ENCODE measurements around the gene SIPA1L3. TPM values are rescaled to one million over a fixed set of nuclear protein-coding genes. Genes with fewer than 3 reads are reported as not detected.

The SIPA1L3 gene
- total RNA-seq, 1 experiment from 2014 or later, result 8.1 TPM

DNA sequence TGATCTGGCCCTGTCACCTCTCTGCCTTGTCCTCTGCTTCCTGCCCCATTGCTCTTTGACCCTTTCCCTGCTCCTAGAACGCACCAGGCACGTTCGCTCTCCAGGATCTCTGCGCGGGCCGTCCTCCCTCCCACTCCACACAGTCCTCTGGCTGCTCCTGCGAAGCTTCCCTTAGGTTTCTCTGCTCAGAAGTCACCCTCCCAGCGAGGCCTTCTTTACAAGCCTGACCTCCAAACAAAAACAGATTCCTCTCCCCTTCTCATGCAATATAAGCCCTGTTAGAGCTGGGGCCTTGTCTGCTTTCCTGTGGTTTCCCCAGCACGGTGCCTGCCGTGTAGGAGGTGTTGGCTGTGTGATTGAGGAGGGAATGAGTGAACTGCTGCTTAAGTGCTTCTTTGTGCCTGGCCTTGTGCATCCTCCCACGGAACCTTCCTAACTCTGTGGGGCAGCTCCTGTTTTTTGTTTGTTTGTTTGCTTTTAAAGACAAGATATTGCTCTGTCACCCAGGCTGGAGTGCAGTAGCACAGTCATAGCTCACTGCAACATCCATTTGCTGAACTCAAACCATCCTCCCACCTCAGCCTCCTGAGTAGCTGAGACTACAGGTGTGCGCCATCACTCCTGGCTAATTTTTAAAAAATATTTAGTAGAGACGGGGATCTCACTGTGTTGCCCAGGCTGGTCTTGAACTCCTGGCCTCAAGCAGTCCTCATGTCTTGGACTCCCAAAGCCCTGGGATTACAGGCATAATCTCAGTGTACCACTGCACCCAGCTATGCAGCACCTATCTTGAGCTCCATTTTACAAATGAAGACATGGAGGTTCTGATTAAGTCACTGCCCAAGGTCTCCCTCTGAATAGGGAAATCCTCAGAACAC is 82.0 kb downstream of the SIPA1L3 start:
- no peak for DNase-seq (ENCODE audit: low spot score)

DNA sequence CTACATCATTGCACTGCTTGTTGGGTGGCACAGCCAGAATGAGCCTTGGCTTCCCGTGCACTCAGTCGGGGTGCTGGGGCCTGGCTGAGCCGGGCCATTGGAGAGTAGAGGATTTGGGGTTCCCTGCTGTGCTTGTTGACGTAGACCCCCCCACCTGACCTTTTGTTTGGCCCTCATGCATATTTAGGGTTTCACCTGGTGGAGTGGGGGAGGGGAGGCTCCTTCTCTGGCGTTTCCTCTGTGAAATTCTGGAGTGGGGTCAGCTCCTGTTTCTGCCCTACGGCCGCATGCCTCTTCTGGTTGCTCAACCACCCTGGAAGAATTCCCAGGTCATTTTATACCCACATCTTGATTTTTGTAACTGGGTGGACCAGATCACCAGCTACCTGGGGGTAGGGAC is 82.8 kb downstream of the SIPA1L3 start:
- in situ Hi-C loops (cut with HindIII; ENCODE audit: low sequenced_read_pairs), result no loop called here

More for the DNA sequence above, 82.0 kb downstream of the SIPA1L3 start:
- in situ Hi-C loops (cut with HindIII; ENCODE audit: low sequenced_read_pairs), result no loop called here

DNA sequence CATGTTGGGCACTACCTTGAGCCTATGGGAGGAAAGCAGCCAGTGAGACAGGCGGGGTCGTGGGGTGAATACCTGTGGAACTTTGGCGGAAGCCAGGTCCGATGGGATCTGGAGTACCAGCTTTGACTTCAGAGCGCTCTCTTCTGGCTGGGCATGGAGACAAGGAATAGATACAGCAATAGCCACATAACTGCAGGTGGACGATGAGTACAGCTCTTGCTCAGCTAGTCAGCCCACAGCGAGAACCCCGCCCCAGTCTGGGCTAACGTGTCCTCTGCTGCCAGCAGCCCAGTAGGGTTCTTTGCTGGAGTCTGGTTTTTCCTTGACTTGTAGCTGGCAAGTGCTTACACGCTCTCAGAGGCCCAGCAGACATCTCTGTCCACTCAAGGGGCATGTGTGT is 83.4 kb downstream of the SIPA1L3 start:
- DNase-seq (ENCODE audit: low spot score), result no peak
- in situ Hi-C loops (cut with HindIII; ENCODE audit: low sequenced_read_pairs), result no loop called here

More for the DNA sequence above, 82.8 kb downstream of the SIPA1L3 start:
- no peak for DNase-seq (ENCODE audit: low spot score)

DNA sequence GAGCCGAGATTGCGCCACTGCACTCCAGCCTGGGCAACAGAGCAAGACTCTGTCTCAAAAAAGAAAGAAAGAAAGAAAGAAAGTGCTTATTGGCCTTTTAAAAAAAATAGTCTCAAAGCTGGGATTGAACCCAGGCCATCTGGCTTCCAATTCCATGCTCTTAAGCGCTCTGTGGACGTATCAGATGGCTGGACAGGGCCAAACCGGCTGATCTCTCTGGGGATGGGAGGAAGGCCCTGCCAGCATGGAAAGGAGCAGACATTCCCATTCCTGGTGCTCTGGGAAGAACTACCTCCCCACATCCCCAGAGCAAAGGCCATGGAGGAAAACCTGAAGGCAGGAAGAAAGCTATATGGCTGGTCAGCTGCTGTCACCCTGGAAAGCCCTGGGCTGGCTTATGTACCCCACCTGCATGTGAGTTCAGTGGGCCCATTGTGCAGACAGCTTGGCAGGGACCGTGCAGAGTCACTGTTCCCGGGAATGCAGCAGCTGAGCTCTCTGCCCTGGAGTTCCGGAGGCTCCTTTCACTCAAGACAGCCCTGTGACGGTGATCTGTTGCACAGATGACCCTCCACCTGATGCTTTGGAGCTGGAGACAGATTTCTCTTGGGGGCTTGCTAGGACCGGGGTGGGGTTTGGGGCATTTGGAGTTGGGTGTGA is 84.3 kb downstream of the SIPA1L3 start:
- in situ Hi-C loops (cut with HindIII; ENCODE audit: low sequenced_read_pairs), result no loop called here
- DNase-seq (ENCODE audit: low spot score), result no peak

DNA sequence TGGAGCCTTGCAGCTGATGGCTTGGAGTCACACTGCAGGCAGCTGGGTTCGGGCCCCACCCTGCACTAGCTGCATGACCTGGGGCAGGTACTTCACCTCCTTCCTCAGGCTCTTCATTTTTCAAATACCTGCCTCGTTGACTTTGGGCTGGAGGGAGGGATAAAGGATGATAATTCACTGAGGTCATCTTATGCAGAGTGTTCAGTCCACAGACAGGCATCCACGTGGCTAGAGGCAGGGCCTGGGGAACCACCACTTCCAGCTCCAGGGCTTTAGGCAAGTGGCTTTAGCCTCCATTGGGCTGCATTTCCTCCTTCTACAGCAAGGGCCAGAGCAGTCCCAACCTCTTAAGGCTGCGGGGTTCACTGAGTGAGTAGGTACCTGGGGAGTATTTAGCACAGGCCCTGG is 84.8 kb downstream of the SIPA1L3 start:
- in situ Hi-C loops (cut with HindIII; ENCODE audit: low sequenced_read_pairs), result no loop called here
- no peak for DNase-seq (ENCODE audit: low spot score)

DNA sequence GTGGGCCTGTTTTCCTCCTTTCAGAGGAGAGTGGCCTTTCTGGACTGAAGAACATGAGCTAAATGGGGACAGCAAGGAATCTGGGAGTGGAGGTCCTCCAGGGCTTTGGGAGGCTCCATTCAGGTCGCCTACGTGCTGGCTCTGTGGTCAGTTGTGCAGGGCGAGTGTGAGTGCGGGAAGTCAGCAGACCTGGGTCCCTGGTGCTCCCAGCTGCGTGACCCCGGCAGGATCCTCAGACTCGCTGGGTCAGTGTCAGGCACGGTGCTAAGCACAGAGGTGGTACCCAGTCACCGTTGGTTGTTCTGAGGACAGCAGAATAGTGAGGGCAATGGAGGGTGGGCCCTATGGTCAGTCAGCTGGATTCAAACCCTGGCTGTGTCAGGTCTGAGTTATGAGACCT is 85.8 kb downstream of the SIPA1L3 start:
- in situ Hi-C loops (cut with HindIII; ENCODE audit: low sequenced_read_pairs), result no loop called here
- no peak for DNase-seq (ENCODE audit: low spot score)

DNA sequence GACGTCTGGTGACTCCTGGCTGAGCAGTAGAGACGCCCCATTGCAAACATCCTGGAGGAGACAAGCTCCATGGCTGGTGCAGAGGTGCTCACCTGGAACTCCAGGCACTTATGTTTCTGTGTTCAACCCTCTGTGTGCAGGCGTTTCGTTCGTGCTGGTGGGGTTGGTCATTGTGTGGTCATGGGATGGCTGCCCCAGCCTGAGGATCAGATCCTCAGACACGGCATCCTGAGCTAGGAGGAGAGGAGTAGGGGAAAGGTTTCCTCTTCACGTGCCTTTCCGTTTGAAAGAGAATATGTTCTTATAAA is 87.8 kb downstream of the SIPA1L3 start:
- DNase-seq (ENCODE audit: low spot score), result no peak
- in situ Hi-C loops (cut with HindIII; ENCODE audit: low sequenced_read_pairs), result no loop called here

DNA sequence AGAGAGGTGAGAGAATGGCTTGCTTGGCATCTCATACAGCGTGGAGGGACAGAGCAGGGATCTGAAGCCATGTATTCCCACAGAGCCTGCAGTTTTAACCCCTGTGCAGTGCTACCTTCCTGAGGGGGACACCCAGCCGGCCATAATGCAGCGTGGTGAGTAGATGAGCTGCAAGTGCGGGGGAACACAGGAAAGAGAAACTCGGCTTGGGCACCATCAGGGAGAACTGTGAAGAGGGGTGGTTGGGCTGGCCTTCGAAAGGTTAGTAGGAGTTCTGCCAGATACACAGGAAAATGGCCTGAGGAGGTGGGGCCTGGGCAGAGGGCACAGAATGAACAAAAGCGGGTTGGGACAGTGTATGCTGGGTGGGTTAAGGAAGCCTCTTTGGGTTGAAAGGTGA is 88.3 kb downstream of the SIPA1L3 start:
- in situ Hi-C loops (cut with HindIII; ENCODE audit: low sequenced_read_pairs), result no loop called here

DNA sequence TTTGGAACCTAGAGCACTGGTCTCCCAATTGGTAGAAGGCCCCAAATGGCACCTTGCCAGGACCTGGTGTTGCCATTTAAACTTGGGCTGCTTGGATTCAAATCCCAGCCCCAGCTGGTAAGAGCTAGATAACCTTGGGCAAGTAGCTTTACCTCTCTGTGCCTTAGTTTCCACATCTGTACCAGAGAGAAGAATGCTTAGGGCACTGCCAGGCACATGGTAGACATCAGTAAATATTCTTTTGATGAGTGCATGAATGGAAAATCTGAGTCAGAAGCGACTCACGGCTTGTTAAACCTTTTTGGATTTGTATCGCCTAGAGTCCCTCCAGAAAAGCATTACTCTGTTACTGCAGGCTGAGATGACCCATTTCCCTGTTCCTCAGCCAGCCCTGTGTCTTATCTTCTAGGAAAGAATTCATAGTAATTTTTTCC is 90.9 kb downstream of the SIPA1L3 start:
- no peak for DNase-seq (ENCODE audit: low spot score)
- in situ Hi-C loops (cut with HindIII; ENCODE audit: low sequenced_read_pairs), result no loop called here

More for the DNA sequence above, 88.3 kb downstream of the SIPA1L3 start:
- no peak for DNase-seq (ENCODE audit: low spot score)

DNA sequence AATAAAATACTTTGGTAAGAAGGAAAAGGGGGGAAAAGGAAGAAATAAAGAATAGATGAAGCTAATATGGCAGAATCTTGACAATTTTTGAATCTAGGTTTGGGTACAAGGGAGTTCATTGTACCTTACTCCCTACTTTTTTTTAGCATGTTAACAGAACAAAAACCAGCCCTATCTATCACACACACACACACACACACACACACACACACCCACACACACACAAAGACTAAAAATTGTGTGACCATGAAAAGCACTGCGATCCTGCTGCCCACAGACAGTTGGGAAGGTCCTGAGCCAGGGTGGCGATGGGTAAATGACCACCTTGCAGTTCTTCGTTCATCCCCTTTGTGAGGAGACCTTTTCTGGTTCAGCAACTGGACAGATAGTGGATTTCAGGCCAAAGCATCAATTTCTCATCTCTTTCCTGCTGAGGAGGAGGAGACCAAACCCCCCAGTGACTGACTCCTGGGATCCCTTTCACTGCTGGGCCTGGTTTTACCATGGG is 91.8 kb downstream of the SIPA1L3 start:
- in situ Hi-C loops (cut with HindIII; ENCODE audit: low sequenced_read_pairs), result no loop called here
- no peak for DNase-seq (ENCODE audit: low spot score)

DNA sequence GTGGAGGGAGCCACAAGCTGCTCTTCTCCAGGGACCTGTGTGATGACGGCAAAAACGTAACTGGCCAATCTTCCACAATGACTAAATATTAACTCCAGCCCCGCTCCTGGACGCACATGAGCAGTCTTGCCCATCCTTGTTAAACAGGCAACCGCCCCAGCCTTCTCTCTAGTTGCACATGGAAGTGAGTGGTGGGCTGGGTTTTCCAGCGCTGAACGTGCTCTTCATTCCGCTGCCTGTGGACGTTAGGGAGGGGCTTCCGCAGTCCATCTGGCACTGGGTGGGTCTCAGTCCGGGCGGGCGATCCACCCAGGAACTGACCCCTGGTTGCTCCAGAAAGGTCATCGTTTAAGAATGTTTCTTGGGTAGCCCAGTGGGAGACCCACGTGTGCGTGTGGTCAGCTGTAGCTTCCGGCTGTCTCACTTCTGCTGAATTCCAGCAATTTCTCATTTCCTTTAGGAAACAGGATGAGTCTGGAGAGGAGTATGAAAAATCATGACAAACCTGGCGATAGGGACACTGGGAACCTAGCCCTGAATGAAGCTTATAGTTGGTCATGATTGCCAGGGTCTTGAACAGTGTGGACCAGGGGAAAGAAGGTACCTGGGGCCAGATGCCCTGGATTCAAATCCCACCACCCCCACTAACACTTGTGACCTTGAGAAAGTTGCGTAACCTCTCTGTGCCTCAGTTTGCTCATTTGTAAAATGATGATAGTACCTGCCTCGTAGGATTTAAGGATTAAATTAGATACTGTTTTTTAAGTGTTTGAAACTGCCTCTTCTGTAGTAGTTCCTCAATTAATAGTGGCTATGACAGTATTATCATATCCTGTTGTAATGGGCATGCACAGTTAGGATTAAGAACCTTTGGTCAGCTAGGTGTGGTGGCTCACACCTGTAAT is 92.6 kb downstream of the SIPA1L3 start:
- no peak for DNase-seq (ENCODE audit: low spot score)
- in situ Hi-C loops (cut with HindIII; ENCODE audit: low sequenced_read_pairs), result no loop called here

DNA sequence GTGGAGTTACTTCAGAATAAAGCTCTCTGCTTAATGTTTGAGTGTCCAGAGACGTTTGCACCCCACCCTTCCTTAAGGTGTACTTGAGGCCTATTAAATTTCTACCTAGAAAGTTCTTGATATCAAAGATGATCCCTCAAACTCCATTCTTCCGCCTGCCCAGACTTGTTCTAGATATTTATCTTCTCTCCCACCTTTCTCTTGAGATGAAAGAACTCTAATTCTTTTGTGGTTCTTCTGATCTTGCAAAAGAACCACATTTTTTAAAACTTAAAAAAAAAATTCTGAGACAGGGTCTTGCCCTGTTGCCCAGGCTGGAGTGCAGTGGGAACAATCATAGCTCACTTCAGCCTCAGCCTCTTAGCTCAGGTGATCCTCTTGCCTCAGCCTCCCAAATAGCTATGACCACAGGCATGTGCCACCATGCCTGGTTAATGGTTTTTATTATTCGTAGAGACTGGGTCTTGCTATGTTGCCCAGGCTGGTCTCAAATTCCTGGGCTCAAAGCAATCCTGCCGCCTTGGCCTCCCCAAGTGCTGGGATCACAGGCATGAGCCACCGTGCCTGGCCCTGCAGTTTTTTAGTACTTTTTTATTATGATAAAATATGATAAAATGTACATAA is 94.3 kb downstream of the SIPA1L3 start:
- in situ Hi-C loops (cut with HindIII; ENCODE audit: low sequenced_read_pairs), result no loop called here

DNA sequence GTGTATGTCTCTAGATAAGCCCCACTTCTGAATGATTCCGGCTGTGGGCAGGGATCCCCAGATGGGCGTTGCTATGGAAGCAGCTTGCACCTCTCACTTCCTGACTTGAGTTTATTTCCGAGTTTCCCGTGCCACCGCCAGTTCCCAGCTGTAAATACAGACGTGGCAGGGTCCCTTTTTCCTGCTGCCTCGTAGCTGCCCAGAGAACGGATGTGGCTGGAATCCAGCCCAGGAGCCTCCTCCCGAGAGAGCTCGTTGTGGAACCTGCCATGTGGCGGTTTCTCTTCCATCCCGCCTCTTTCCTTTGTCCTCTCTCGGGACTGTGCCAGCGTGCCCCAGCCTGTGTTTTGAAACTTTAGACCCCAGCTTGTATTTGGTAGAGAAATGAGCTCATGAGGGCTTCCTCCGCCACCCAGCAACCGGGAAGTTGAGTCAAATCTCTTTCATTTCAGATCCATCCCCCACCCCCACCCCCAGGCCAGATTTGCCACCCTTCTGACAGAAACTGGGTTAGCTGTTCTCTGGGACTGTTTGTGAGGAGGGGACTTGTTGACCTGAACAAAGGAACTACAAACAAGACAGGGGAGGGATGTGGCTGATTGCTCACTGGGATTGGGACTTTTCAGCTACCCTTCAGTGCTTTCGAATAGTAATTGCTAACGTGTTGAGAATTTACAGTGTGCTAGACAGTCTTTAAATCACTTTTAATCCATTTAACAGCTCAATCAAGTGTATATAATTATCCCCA is 96.6 kb downstream of the SIPA1L3 start:
- DNase-seq (ENCODE audit: low spot score), result peak; percentile 48
- in situ Hi-C loops (cut with HindIII; ENCODE audit: low sequenced_read_pairs), result no loop called here

More for the DNA sequence above, 94.3 kb downstream of the SIPA1L3 start:
- DNase-seq (ENCODE audit: low spot score), result no peak

DNA sequence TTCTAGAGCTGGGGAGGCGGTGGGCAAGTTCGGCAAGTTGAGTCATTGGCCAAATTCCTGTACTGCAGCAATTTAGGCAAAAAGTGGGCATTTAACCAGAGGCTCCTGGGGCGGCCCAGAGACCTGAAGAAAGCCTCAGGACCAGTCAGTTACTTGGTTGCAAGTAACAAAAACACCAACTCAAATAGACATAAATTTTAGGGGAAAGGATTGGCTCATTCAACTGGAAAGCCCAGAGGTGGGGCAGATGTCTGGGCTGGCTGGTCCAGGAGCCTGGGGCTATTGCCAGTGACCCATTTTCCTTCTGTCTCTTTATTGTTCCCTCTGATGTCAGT is 97.1 kb downstream of the SIPA1L3 start:
- in situ Hi-C loops (cut with HindIII; ENCODE audit: low sequenced_read_pairs), result no loop called here
- no peak for DNase-seq (ENCODE audit: low spot score)

DNA sequence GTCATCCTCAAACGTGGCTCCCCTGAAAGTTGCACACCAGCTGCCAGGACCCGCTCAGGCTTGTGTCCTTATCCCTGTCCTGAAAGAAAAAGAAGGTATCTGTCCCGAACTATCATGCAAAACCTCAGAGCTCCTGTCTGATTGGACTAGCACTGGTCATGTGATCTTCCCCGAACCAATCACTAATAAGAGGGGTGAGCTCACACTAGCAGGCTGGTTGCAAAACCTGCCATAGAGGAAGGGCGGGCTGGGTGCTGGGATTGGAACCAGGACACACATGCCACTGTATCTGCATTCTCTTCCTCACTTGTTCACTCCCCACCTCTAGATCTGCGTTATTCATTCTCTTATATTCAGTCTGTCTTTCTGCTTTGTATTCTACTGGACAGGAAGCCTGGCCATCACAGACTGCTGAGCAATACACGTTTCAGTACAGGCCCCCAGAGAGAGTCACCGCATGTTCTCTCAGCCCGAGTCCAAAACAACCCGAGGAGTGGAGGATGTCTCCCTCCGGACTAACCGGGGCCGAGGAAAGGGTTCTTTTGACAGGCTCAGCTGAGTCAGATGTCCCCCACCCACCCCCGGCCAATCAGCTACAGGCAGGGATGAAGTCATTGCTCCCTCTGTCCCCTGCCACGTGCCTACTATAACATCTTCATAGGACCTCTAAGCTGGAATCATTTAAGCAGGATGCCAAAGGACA is 97.7 kb downstream of the SIPA1L3 start:
- DNase-seq (ENCODE audit: low spot score), result peak; percentile 98
- in situ Hi-C loops (cut with HindIII; ENCODE audit: low sequenced_read_pairs), result no loop called here

DNA sequence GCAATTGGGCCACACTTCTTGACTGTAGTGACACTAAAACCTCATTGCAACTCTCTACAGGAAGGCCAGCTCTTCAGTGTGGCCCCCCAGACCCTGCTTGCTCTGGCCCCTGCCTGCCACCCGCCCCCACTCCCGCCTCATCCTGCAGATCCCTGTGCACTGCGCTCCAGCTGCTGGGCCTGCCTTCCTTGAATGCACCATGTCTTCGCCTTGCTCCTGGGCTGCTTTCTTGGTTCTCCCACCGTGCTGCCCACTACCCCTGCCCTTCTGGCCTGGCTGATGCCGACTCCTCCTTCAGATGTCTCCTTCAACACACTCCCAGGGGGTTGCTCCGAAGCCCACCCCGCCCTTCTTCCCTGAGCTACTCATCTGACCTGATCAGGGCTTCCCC is 98.2 kb downstream of the SIPA1L3 start:
- in situ Hi-C loops (cut with HindIII; ENCODE audit: low sequenced_read_pairs), result no loop called here

DNA sequence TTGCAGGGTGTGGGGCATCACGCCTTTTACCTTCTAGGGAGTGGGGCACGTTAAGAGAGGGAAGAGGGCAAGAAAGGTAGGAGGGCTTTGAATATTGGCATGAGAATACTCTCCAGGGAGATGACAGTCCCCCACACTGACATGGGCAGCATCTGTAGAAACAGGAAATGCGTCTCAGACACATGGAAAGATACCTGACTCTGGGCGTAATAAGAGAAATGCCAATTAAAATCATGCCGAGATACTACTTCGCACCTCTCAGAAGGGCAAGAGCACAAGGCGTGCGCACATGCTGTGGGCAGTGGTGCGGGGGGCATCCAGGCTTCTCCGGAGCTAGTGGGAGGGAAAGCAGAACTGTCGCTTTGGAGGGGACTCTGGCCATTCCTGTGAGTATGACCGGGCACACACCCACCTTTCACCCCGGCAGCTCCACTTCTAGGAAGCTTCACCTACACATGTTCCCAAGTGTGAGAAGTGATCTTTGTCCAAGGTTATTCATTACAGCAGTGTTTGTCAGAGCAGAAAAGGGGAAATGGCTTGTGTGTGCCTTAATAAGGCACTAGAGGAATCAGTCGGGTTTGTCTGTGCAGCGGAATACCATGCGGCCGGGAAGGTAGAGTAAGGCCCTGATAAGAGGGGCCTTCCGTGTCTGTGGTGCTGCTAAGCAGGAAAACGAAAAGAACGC is 99.5 kb downstream of the SIPA1L3 start:
- DNase-seq (ENCODE audit: low spot score), result no peak
- in situ Hi-C loops (cut with HindIII; ENCODE audit: low sequenced_read_pairs), result no loop called here

More for the DNA sequence above, 98.2 kb downstream of the SIPA1L3 start:
- DNase-seq (ENCODE audit: low spot score), result no peak
